ENCODE results near the gene LMAN1L.

DNA sequence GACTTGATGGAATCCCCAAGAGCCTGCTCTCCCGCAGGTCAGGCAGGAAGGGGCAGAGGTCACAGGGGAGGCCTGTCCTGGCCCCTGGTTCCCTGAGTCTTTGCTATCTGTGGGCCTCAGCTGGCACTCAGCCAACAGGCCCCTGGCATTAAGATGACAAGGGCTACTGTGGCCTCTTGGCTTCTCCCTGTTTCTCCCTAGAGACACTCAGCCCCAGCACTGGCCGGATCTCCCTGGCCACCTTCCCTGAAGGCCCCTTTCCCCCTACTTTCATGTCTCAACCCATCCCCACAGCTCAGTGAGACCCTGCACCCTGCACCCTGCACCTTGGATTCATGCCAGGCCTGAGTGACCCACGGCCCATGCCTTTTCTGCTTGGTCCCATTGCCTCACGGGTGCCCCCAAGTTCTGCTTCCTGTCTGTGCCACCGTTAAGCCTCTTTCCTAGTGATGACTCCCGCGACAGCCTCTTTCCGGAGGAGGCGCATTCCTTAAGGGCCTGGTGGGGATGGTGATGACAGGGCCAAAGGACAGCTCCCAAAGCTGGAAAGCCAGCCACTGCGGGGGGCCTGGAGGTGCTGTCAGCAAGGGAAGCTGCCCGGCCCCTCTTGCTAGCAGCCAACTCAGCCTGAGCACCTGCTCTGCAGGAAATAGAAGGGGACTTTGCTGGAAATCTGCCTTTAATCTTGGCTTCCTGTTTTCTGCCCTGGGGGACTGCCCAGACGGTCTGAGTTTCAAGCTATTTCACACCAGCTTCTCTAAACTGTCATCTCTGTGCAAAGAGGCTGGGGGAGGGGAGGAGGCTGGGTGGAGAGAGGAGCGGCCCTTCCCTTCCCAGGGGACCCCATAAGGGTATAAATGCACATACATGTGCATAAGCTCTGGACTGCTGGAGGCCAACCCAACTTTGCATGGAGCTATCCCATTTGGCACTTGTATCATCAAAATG lies 35.5 kb upstream of the LMAN1L start:
- TF ChIP-seq, protein P1, sequence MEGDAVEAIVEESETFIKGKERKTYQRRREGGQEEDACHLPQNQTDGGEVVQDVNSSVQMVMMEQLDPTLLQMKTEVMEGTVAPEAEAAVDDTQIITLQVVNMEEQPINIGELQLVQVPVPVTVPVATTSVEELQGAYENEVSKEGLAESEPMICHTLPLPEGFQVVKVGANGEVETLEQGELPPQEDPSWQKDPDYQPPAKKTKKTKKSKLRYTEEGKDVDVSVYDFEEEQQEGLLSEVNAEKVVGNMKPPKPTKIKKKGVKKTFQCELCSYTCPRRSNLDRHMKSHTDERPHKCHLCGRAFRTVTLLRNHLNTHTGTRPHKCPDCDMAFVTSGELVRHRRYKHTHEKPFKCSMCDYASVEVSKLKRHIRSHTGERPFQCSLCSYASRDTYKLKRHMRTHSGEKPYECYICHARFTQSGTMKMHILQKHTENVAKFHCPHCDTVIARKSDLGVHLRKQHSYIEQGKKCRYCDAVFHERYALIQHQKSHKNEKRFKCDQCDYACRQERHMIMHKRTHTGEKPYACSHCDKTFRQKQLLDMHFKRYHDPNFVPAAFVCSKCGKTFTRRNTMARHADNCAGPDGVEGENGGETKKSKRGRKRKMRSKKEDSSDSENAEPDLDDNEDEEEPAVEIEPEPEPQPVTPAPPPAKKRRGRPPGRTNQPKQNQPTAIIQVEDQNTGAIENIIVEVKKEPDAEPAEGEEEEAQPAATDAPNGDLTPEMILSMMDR (conservative IDR thresholded peaks at IDR 0.05; ENCODE audit: low read depth, low read length), result no peak
- TF ChIP-seq, protein P2, sequence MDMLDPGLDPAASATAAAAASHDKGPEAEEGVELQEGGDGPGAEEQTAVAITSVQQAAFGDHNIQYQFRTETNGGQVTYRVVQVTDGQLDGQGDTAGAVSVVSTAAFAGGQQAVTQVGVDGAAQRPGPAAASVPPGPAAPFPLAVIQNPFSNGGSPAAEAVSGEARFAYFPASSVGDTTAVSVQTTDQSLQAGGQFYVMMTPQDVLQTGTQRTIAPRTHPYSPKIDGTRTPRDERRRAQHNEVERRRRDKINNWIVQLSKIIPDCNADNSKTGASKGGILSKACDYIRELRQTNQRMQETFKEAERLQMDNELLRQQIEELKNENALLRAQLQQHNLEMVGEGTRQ (IDR thresholded peaks at IDR 0.05; ENCODE audit: low read depth, low read length), result no peak
- TF ChIP-seq RCOR1 (IDR thresholded peaks at IDR 0.05; ENCODE audit: insufficient replicate concordance, low read length), result no peak

All from IMR-90 (cell line).